Measurements from ENCODE around the gene SENP1.

Gene SENP1

DNA sequence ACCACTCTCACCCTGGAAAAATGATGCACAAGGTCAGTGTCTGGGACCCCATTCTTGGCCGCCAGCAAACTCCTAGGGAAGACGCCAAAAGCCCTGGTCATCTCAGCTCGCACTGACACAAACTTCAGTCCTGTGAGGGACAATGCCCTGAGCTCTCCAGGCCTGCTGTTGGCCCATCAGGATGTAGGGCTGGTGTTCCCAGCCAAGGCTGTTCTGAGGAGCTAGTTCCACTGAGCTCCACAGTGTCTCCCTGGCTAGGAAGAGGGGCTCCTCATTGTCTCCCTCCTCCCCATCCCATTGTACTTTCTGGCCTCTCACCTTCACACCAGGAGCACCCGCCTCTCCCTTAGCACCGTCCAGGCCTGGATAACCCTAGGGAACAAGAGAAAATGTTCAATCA lies 112.4 kb downstream of the SENP1 start:
- no peak overlapping the region for H3K9ac ChIP-seq (ENCODE audit: low read length)
- no peaks in the 10 kb centered on the region for H3K36me3 ChIP-seq (ENCODE audit: low read length)
- no peaks in the 10 kb centered on the region for H3K27me3 ChIP-seq (ENCODE audit: low read length)
- H3K27ac ChIP-seq (ENCODE audit: low read depth, low read length), result no peak overlapping the region
- H3K4me3 ChIP-seq (ENCODE audit: insufficient read depth, low read length, poor library complexity, severe bottlenecking), result no peak overlapping the region
- H4K20me1 ChIP-seq (ENCODE audit: low read depth, low read length), result no peaks in the 10 kb centered on the region
- H2AFZ ChIP-seq (ENCODE audit: low read depth, low read length, severe bottlenecking), result no peak overlapping the region
- no peaks in the 10 kb centered on the region for H3K79me2 ChIP-seq (ENCODE audit: insufficient read depth, low read length)
- TF ChIP-seq, protein P1, sequence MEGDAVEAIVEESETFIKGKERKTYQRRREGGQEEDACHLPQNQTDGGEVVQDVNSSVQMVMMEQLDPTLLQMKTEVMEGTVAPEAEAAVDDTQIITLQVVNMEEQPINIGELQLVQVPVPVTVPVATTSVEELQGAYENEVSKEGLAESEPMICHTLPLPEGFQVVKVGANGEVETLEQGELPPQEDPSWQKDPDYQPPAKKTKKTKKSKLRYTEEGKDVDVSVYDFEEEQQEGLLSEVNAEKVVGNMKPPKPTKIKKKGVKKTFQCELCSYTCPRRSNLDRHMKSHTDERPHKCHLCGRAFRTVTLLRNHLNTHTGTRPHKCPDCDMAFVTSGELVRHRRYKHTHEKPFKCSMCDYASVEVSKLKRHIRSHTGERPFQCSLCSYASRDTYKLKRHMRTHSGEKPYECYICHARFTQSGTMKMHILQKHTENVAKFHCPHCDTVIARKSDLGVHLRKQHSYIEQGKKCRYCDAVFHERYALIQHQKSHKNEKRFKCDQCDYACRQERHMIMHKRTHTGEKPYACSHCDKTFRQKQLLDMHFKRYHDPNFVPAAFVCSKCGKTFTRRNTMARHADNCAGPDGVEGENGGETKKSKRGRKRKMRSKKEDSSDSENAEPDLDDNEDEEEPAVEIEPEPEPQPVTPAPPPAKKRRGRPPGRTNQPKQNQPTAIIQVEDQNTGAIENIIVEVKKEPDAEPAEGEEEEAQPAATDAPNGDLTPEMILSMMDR (IDR thresholded peaks at IDR 0.05; ENCODE audit: insufficient read depth, low read length, poor library complexity, severe bottlenecking), result no peak
- TF ChIP-seq EZH2phosphoT487 (conservative IDR thresholded peaks at IDR 0.05; ENCODE audit: low read length), result no peak
- no peak overlapping the region for H3K4me2 ChIP-seq (ENCODE audit: low read depth, low read length, poor library complexity, severe bottlenecking)
- H3K9me2 ChIP-seq (replicated peaks; ENCODE audit: insufficient read depth, low read length), result no peaks in the 10 kb centered on the region
- H3F3A ChIP-seq (ENCODE audit: insufficient read depth), result no peaks in the 10 kb centered on the region
- no peaks in the 10 kb centered on the region for H3K9me3 ChIP-seq (ENCODE audit: insufficient read depth, low read length)

Data from SU-DHL-6 (cell line).